Upper lobe of right lung (tissue), 1 donor: ENCODE results near the gene CELSR1. TPM values are rescaled to one million over a fixed set of nuclear protein-coding genes. Genes with fewer than 3 reads are reported as not detected.
A peak's percentile ranks its signal among the peaks of the same experiment; 100 is the strongest.

Source experiments
- ATAC-seq: fragments of 200-7000 bp; cut with Tn5 transposase; one replicate; pipeline ENCODE4 v1.9.1; 2020; ENCODE audit warnings: mild to moderate bottlenecking, moderate library complexity
- DNase-seq: peaks from one replicate; pipeline ENCODE4 v3.0.0-alpha.2; 2020
- H3K27ac ChIP-seq: fragments of 200-600 bp; one replicate; pipeline ENCODE4 v1.8.0; 2022
- H3K27me3 ChIP-seq: fragments of 200-600 bp; one replicate; pipeline ENCODE4 v1.8.0; 2022; ENCODE audit warnings: mild to moderate bottlenecking
- H3K36me3 ChIP-seq: fragments of 200-600 bp; one replicate; pipeline ENCODE4 v1.8.0; 2022
- H3K4me1 ChIP-seq: fragments of 200-600 bp; one replicate; pipeline ENCODE4 v1.8.0; 2022
- H3K4me3 ChIP-seq: fragments of 200-600 bp; one replicate; pipeline ENCODE4 v1.8.0; 2022; ENCODE audit warnings: mild to moderate bottlenecking
- H3K9me3 ChIP-seq: fragments of 200-600 bp; one replicate; pipeline ENCODE4 v1.8.0; 2022
- intact Hi-C: fragments of 100-400 bp; cut with DNase I; formaldehyde crosslinking; loops from one replicate; pipeline ENCODE4 v1.11.0; 2022
- total RNA-seq: library from RNA; stranded (reverse); fragmentation: NEBNext Ultra II Directional; extraction: Animal tissue kit (Norgen Biotek cat#: 25700); gene quantifications from one replicate; pipeline ENCODE4 v1.2.1, GENCODE V29; 2021
- TF ChIP-seq, protein P1 (sequence below): fragments of 200-600 bp; IDR thresholded peaks from one replicate; pipeline ENCODE4 v1.8.0; 2022; ENCODE audit warnings: antibody characterized with exemption
- donor health status: DM: no; HTN: yes; CAD: no; lungs with severe emphysema.

The CELSR1 gene
- total RNA-seq, 1 donor from 2014 or later: 53.5 TPM

- peaks cover 98% of the 10 kb centered on the region for H3K36me3 ChIP-seq
- H3K4me1 ChIP-seq: peaks cover 3% of the 10 kb centered on the region
- intact Hi-C loops: no loop called here
- DNase-seq: no peak
- TF ChIP-seq, protein P1, sequence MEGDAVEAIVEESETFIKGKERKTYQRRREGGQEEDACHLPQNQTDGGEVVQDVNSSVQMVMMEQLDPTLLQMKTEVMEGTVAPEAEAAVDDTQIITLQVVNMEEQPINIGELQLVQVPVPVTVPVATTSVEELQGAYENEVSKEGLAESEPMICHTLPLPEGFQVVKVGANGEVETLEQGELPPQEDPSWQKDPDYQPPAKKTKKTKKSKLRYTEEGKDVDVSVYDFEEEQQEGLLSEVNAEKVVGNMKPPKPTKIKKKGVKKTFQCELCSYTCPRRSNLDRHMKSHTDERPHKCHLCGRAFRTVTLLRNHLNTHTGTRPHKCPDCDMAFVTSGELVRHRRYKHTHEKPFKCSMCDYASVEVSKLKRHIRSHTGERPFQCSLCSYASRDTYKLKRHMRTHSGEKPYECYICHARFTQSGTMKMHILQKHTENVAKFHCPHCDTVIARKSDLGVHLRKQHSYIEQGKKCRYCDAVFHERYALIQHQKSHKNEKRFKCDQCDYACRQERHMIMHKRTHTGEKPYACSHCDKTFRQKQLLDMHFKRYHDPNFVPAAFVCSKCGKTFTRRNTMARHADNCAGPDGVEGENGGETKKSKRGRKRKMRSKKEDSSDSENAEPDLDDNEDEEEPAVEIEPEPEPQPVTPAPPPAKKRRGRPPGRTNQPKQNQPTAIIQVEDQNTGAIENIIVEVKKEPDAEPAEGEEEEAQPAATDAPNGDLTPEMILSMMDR: no peak
- H3K4me3 ChIP-seq: no peak overlapping the region
- ATAC-seq: no peak
- H3K27me3 ChIP-seq: no peaks in the 10 kb centered on the region
- no peaks in the 10 kb centered on the region for H3K9me3 ChIP-seq
- H3K27ac ChIP-seq: no peak overlapping the region
These were observed 189.8 kb downstream of the CELSR1 start for GRCh38 chr22:46347646-46348045.

DNA sequence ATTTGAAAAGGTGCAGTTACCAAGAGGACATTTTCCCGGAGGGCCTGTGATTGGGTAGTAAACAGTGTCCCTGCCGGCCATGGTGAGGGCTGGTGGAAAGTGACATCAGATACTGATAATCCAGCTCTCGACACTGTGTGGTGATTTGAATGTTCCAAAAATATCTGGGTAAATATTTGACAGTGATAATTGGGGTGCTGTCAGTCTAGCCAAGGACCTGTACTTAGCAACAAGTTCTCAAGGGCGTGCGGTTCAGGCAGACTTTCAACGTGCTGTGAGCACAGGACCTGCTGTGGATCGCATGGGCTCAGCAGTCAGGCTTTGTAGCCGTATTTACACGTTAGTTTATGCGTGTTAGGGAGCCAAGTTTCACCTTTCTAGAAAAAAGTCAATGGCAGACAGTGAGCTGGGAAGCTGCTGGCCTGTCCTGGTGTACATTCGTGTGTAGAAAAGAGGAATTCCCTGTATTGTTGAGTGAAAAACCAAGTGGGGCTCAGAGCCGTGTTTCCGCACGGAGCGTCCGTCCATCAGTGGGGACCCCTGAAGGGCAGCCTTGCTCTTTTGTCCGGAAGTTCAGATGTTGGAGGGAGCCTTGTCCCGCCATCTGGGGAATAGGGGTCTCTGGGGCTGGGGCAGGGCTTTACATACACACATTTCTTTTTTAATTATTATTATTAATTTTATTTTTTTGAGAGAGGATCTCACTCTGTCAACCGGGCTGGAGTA lies 190.6 kb downstream of the CELSR1 start:
- TF ChIP-seq, protein P1: no peak
- peaks cover 98% of the 10 kb centered on the region for H3K36me3 ChIP-seq

DNA sequence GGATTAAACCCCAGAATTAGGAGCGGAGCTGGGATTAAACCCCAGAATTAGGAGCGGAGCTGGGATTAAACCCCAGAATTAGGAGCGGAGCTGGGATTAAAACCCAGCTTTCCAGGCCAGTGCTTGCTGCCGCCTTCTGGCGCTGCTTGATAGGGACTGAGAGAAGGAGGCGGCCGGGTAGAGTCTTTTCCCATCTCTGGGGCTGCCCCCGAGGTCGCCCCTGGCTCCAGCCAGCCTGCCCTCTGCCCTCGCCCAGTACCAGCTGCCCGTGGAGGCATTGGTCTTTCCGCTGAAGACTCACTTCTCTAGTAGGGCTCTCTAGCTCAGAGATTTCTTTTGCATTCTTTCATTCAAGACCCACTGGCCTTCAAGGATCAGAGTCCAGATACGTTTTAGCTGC lies 196.7 kb downstream of the CELSR1 start:
- no peaks in the 10 kb centered on the region for H3K27me3 ChIP-seq
- H3K9me3 ChIP-seq: no peaks in the 10 kb centered on the region
- intact Hi-C loops: no loop called here
- TF ChIP-seq, protein P1: no peak
- ATAC-seq (no peak), DNase-seq (no peak)
- peaks cover 13% of the 10 kb centered on the region for H3K4me1 ChIP-seq
- no peak overlapping the region for H3K27ac ChIP-seq
- H3K36me3 ChIP-seq: peaks cover 78% of the 10 kb centered on the region
- no peak overlapping the region for H3K4me3 ChIP-seq

More for the DNA sequence above, 190.6 kb downstream of the CELSR1 start:
- Histone ChIP-seq H3K9me3 (no peaks in the 10 kb centered on the region), H3K4me1 (peaks cover 3% of the 10 kb centered on the region), H3K27ac (no peak overlapping the region), H3K4me3 (no peak overlapping the region), H3K27me3 (no peaks in the 10 kb centered on the region)
- no peak for DNase-seq
- ATAC-seq: peak; percentile 74
- intact Hi-C loops: no loop called here

- DNase-seq (no peak), ATAC-seq (no peak)
- H3K27ac ChIP-seq: no peak overlapping the region
- intact Hi-C loops: no loop called here
- no peaks in the 10 kb centered on the region for H3K9me3 ChIP-seq
- H3K36me3 ChIP-seq: peaks cover 71% of the 10 kb centered on the region
- no peak overlapping the region for H3K4me3 ChIP-seq
- TF ChIP-seq, protein P1: no peak
- H3K4me1 ChIP-seq: peaks cover 14% of the 10 kb centered on the region
- H3K27me3 ChIP-seq: no peaks in the 10 kb centered on the region
These were observed 197.5 kb downstream of the CELSR1 start for GRCh38 chr22:46339956-46340355.

DNA sequence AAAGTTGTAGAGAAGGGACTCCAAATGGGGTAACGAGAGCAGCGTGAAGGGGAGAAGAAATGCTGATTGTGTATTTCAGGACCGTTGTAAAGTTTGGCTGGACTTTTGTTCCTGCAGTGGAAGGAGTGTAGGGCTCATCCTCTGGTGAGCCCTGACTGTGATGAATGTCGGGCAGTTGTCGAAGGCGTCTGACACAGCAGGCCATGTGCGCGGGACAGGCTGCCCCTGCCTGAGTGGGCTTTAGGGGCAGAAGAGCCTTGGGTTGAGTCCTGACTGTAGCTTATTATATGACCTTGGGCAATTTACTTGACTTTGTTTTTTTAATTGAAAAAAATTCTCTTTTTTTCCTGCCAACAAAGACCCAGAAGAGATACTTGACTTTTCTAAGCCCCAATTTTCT lies 198.8 kb downstream of the CELSR1 start:
- Histone ChIP-seq H3K27ac (no peak overlapping the region), H3K9me3 (no peaks in the 10 kb centered on the region), H3K36me3 (peaks cover 59% of the 10 kb centered on the region), H3K4me1 (peaks cover 19% of the 10 kb centered on the region), H3K27me3 (no peaks in the 10 kb centered on the region), H3K4me3 (no peak overlapping the region)
- no peak for DNase-seq
- ATAC-seq: no peak
- intact Hi-C loops: no loop called here
- TF ChIP-seq, protein P1: no peak

DNA sequence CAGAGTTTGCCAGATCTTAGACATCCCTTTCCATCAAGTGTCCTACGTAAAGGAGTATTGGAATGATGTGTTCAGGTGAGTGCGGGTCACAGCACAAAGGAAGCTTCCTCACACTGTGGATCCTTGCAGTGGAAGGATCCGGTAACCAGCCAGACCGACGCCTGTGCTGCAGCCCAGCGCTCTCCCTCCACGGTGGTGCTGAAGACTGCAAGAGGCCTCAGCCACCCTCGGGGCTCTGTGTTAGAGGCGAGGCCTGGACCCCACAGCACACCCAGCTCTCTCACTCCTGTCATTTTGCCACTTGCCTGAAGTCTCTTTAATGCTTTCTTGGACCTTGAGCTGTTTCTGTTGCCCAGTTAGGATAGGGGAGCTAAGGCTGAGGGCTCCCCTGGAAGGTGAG lies 199.6 kb downstream of the CELSR1 start:
- H3K27ac ChIP-seq: no peak overlapping the region
- intact Hi-C loops: no loop called here
- peaks cover 19% of the 10 kb centered on the region for H3K4me1 ChIP-seq
- DNase-seq (no peak), ATAC-seq (no peak)
- H3K9me3 ChIP-seq: no peaks in the 10 kb centered on the region
- H3K27me3 ChIP-seq: no peaks in the 10 kb centered on the region
- H3K4me3 ChIP-seq: no peak overlapping the region
- TF ChIP-seq, protein P1: no peak
- H3K36me3 ChIP-seq: peaks cover 52% of the 10 kb centered on the region
